Measurements from ENCODE around the gene CFAP54. TPM values are rescaled to one million over a fixed set of nuclear protein-coding genes. Genes with fewer than 3 reads are reported as not detected.
"Not testable (repeated sequence)": the region's sequence is repeated elsewhere in the genome, so short reads cannot be mapped to it uniquely, and the experiment has no call there.

The CFAP54 gene
- total RNA-seq, 1 donor from 2014 or later: 0.64 TPM

DNA sequence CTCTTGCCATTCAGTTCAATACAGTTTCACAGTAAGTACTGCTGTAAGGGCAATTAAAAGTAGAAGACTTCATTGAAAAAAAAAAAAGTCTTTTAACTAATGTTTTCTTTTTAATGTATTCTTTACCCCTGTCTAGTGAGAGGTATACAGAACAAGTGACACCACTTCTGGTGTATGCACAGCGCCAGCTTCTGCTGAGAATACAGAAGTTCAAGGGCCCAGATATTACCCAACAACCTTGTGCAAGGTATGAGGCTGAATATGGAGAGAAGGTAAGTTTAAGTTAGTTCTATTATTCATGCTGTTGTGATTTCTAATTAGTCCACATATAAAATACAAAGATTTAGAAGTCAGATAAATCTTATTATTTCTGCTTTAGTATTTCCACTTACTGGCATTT, 168.7 kb downstream of the CFAP54 start:
- POLR2A ChIA-PET: no interaction called here
- Mint-ChIP-seq H3K4me3 (no peak overlapping the region), H3K9me3 (no peaks in the 10 kb centered on the region), H3K4me1 (no peaks in the 10 kb centered on the region), H3K27me3 (no peaks in the 10 kb centered on the region), H3K36me3 (ENCODE audit: low read depth) (no peaks in the 10 kb centered on the region), H3K27ac (no peak overlapping the region)
- intact Hi-C loops (cut with micrococcal nuclease): no loop called here
- no peak for DNase-seq
- ATAC-seq (ENCODE audit: low read depth): no peak
- CTCF ChIA-PET: no interaction called here
- TF ChIP-seq, protein P1, sequence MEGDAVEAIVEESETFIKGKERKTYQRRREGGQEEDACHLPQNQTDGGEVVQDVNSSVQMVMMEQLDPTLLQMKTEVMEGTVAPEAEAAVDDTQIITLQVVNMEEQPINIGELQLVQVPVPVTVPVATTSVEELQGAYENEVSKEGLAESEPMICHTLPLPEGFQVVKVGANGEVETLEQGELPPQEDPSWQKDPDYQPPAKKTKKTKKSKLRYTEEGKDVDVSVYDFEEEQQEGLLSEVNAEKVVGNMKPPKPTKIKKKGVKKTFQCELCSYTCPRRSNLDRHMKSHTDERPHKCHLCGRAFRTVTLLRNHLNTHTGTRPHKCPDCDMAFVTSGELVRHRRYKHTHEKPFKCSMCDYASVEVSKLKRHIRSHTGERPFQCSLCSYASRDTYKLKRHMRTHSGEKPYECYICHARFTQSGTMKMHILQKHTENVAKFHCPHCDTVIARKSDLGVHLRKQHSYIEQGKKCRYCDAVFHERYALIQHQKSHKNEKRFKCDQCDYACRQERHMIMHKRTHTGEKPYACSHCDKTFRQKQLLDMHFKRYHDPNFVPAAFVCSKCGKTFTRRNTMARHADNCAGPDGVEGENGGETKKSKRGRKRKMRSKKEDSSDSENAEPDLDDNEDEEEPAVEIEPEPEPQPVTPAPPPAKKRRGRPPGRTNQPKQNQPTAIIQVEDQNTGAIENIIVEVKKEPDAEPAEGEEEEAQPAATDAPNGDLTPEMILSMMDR (IDR thresholded peaks at IDR 0.05): no peak

DNA sequence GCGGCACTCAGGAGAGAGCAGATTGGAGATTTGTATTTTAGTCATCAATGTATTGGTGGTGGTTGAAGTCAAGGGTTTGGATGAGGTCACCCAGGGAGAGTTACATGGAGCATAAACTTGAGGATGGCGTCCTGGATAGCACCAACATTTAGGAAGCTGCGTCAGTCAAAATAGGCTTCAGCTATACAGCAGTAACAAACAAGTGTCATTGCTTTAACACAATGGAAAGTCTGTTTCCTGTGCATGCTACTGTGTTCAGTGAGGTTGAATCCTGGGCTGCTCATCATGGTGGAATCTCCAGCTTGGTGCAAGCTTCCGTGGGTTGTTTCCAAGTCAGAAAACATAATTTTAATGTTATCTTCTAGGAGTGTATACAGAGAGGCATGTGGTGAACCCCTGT, 180.4 kb downstream of the CFAP54 start:
- intact Hi-C loops (cut with micrococcal nuclease): no loop called here
- Mint-ChIP-seq H3K27ac (no peak overlapping the region), H3K4me3 (no peak overlapping the region), H3K4me1 (no peaks in the 10 kb centered on the region), H3K36me3 (ENCODE audit: low read depth) (no peaks in the 10 kb centered on the region), H3K27me3 (peaks cover 2% of the 10 kb centered on the region), H3K9me3 (no peaks in the 10 kb centered on the region)
- TF ChIP-seq, protein P1 (IDR thresholded peaks at IDR 0.05): no peak
- ATAC-seq (ENCODE audit: low read depth) (no peak), DNase-seq (no peak)
- CTCF ChIA-PET: no interaction called here
- POLR2A ChIA-PET: no interaction called here

DNA sequence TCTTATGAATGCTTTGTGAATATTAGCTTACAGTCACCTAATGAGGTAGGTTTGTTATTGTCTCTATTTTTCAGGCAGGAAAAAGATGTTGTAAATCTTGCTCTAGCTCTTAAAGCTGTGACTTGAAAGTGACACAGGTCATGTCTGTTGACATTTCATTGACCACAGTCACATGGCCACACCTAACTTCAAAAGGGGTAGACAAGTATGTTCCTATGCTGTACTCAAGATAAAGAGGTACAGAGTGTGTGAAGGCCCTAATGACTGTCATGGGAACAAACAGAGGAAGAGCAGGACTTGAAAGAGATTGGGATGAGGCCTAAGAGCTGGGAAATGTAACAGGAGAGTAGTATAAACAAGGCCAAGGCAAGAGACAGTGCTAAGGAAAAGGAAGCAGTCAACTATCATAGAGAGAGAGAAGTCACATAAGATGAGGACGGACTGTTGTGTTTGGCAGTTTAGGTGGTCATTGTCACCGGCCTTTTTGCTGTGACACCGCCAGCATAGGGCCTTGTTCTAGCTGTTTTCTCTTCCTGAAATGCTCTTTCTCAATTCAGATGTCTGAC, 181.0 kb downstream of the CFAP54 start:
- H3K9me3 Mint-ChIP-seq: no peaks in the 10 kb centered on the region
- no peak for DNase-seq
- no peak overlapping the region for H3K4me3 Mint-ChIP-seq
- intact Hi-C loops (cut with micrococcal nuclease): no loop called here
- H3K4me1 Mint-ChIP-seq: no peaks in the 10 kb centered on the region
- H3K27ac Mint-ChIP-seq: no peak overlapping the region
- ChIA-PET CTCF (no interaction called here), POLR2A (no interaction called here)
- H3K36me3 Mint-ChIP-seq (ENCODE audit: low read depth): no peaks in the 10 kb centered on the region
- no peak for ATAC-seq (ENCODE audit: low read depth)
- TF ChIP-seq, protein P1 (IDR thresholded peaks at IDR 0.05): no peak
- H3K27me3 Mint-ChIP-seq: peaks cover 2% of the 10 kb centered on the region

DNA sequence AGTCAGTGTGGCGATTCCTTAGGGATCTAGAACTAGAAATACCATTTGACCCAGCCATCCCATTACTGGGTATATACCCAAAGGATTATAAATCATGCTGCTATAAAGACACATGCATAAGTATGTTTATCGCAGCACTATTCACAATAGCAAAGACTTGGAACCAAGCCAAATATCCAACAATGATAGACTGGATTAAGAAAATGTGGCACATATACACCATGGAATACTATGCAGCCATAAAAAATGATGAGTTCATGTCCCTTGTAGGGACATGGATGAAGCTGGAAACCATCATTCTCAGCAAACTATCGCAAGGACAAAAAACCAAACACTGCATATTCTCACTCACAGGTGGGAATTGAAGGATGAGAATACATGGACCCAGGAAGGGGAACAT, 186.1 kb downstream of the CFAP54 start:
- H3K4me3 Mint-ChIP-seq, CTCF ChIA-PET, POLR2A ChIA-PET: not testable (repeated sequence)

DNA sequence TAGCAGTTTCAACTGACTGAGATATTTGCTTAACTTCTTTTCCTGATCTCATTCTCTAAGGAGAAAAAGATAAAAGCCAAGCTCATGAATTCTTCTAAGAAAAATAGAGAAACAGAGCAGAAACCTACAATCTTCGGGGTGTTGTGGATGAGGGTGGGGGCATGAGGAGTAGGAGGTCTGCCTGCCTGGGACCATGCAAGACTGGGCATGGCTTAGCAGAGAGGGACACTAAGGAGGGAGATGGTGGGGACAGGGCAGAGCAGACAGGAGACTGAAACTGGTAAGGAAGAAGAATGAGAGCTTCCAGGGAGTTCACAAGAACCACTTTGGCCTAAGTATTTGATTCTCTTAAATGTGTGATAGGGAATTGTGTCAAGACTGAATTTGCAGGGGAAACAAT, 188.0 kb downstream of the CFAP54 start:
- H3K36me3 Mint-ChIP-seq (ENCODE audit: low read depth): no peaks in the 10 kb centered on the region
- H3K9me3 Mint-ChIP-seq: no peaks in the 10 kb centered on the region
- peaks cover 2% of the 10 kb centered on the region for H3K27me3 Mint-ChIP-seq
- no peaks in the 10 kb centered on the region for H3K4me1 Mint-ChIP-seq
- no peak overlapping the region for H3K4me3 Mint-ChIP-seq
- TF ChIP-seq, protein P1 (IDR thresholded peaks at IDR 0.05): no peak
- DNase-seq (no peak), ATAC-seq (ENCODE audit: low read depth) (no peak)
- ChIA-PET CTCF (no interaction called here), POLR2A (no interaction called here)
- intact Hi-C loops (cut with micrococcal nuclease): no loop called here
- H3K27ac Mint-ChIP-seq: no peak overlapping the region

More for the DNA sequence above, 186.1 kb downstream of the CFAP54 start:
- DNase-seq; H3K36me3 Mint-ChIP-seq (ENCODE audit: low read depth); H3K4me1 Mint-ChIP-seq; H3K27me3 Mint-ChIP-seq; ATAC-seq (ENCODE audit: low read depth); H3K9me3 Mint-ChIP-seq; H3K27ac Mint-ChIP-seq; intact Hi-C loops (cut with micrococcal nuclease): not testable (repeated sequence)

DNA sequence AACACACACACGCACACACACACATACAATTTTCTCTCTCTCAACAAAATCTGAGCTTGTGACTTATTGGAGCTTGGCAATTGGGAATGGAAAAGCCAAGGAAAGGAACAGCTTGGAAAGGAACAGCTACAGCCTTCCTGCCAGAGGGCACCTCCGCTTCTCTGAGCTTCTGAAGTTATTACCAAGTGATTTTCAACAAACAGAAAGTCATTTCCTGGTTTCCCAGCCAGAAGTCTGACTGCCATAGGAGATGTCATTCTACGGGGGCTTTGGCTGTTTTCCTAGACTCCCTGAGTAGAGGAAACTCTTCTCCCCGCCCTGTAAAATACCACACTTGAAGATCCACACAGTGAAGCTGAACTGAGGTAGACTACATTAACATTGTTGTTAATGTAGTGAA, 198.3 kb downstream of the CFAP54 start:
- ChIA-PET CTCF (interaction anchor here (0.5 kb wide), 1 partner anchor 124 kb away, joined by 3 read pairs; no protein-coding TSS in a partner anchor), POLR2A (no interaction called here)
- no peak overlapping the region for H3K27ac Mint-ChIP-seq
- peaks cover 7% of the 10 kb centered on the region for H3K27me3 Mint-ChIP-seq
- no peaks in the 10 kb centered on the region for H3K36me3 Mint-ChIP-seq (ENCODE audit: low read depth)
- no peak for DNase-seq
- H3K4me1 Mint-ChIP-seq: no peaks in the 10 kb centered on the region
- TF ChIP-seq, protein P1 (IDR thresholded peaks at IDR 0.05): no peak
- H3K9me3 Mint-ChIP-seq: peaks cover 3% of the 10 kb centered on the region
- intact Hi-C loops (cut with micrococcal nuclease): no loop called here
- no peak overlapping the region for H3K4me3 Mint-ChIP-seq
- ATAC-seq (ENCODE audit: low read depth): no peak

Measured in activated B cell treated with CpG ODN at 0.5 μM for 24 hours (primary cell).